ENCODE data around the gene MYO1H. TPM values are rescaled to one million over a fixed set of nuclear protein-coding genes. Genes with fewer than 3 reads are reported as not detected.

The MYO1H gene
- total and polyA plus RNA-seq, 2 of the 13 experiments (the other 11 are each of a cell fraction or from before 2014, with no cell fraction given): not detected

DNA sequence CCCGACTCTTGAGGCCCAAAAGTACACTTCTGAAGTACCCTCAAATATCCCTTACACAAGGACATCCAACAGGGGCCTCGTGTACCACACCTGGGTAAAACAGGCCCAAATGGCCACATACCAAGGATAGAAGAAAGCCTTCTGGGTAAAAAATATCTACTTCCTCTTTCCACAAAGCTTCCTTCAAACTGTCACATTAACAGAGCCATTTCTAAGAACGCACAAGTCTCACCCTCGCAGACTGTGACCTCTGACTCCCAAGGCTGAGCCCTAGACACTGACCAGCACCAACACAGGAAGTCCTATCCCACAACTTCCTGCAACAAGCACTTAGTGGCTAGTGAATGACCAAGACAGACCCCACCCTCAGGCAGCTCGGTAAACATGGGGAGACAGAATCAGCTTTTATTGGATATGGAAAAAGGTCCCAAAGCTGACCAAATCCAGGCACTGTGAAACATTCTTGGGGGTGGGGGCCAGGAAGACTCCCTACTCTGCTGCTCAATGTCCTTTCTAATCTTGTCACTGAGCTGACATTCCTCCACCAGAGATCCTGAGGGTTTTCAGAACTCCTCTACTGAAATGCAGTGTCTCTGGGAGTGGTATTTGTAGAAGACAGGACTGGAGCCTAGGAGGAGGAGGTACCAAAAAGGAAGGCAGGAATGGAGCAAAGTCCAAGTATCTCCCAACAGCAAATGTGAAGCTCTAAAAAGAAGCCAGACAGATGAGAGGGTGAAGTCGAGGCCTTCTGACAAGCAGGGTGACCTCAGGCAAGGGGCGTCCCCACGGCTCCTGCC, 113.5 kb downstream of the MYO1H start (continued):
- TF ChIP-seq FOXA1 (IDR thresholded peaks at IDR 0.05) (no peak), FOXA1 (CRISPR knock-in tag; IDR thresholded peaks at IDR 0.05) (peak; percentile 57; the same call in 1 of the 2 replicates), ZKSCAN1 (IDR thresholded peaks at IDR 0.05; ENCODE audit: low read length) (no peak), MBD4 (IDR thresholded peaks at IDR 0.05; ENCODE audit: borderline replicate concordance, low read length) (no peak), MEIS1 (CRISPR knock-in tag; IDR thresholded peaks at IDR 0.05; ENCODE audit: borderline replicate concordance) (no peak), ZBTB1 (CRISPR knock-in tag; IDR thresholded peaks at IDR 0.05; ENCODE audit: borderline replicate concordance) (no peak), NR2C2 (CRISPR knock-in tag; IDR thresholded peaks at IDR 0.05; ENCODE audit: borderline replicate concordance) (peak; percentile 27; the same call in 1 of the 2 replicates), PPARG (CRISPR knock-in tag; conservative IDR thresholded peaks at IDR 0.05) (0 out of 2 replicates have a peak, but pooled peaks have one; percentile 19), SAP130 (CRISPR knock-in tag; IDR thresholded peaks at IDR 0.05; ENCODE audit: low read depth) (peak; percentile 26; the same call in 1 of the 2 replicates), NFE2L1 (CRISPR knock-in tag; IDR thresholded peaks at IDR 0.05; ENCODE audit: borderline replicate concordance) (no peak), PHF21A (CRISPR knock-in tag; IDR thresholded peaks at IDR 0.05) (no peak), HMGXB4 (CRISPR knock-in tag; IDR thresholded peaks at IDR 0.05; ENCODE audit: borderline replicate concordance in 1 of 2, low read depth in 1 of 2) (no peak), NFYB (CRISPR knock-in tag; IDR thresholded peaks at IDR 0.05) (no peak), ZBTB25 (CRISPR knock-in tag; IDR thresholded peaks at IDR 0.05) (no peak), STAT6 (CRISPR knock-in tag; IDR thresholded peaks at IDR 0.05; ENCODE audit: borderline replicate concordance) (no peak), ZNF816 (CRISPR knock-in tag; IDR thresholded peaks at IDR 0.05; ENCODE audit: borderline replicate concordance) (no peak), POLR2AphosphoS5 (IDR thresholded peaks at IDR 0.05; ENCODE audit: low read depth, low read length) (no peak), ZNF496 (CRISPR knock-in tag; IDR thresholded peaks at IDR 0.05; ENCODE audit: insufficient replicate concordance) (no peak), ZFP82 (CRISPR knock-in tag; IDR thresholded peaks at IDR 0.05; ENCODE audit: borderline replicate concordance) (no peak), NPAS2 (CRISPR knock-in tag; IDR thresholded peaks at IDR 0.05; ENCODE audit: borderline replicate concordance) (no peak), PATZ1 (CRISPR knock-in tag; IDR thresholded peaks at IDR 0.05) (0 out of 2 replicates have a peak, but pooled peaks have one; percentile 5), MTA1 (CRISPR knock-in tag; IDR thresholded peaks at IDR 0.05; ENCODE audit: borderline replicate concordance) (0 out of 2 replicates have a peak, but pooled peaks have one; percentile 30)

All from HepG2 (cell line).